GM12878 (cell line): ENCODE measurements around the gene CILP. TPM values are rescaled to one million over a fixed set of nuclear protein-coding genes. Genes with fewer than 3 reads are reported as not detected.

ENCODE experiments used
- ATAC-seq: fragments of 200-7000 bp; cut with Tn5 transposase; 3 replicates; pipeline ENCODE4 v1.9.1; 2020; ENCODE audit warnings: mild to moderate bottlenecking, moderate library complexity
- BruUV-seq: library from RNA; stranded (reverse); fragments of 400-500 nt; replicated peaks from 2 replicates; lab custom pipeline; 2021; lab: Mats Ljungman, UMichigan
- CTCF ChIA-PET: fragments of 300-600 bp; sonication (Branson Sonifier 250); formaldehyde crosslinking; extraction: SDS; loops from one replicate; lab custom pipeline; 2021; ENCODE audit warnings: inconsistent platforms; lab: Yijun Ruan, JAX
- POLR2A ChIA-PET: fragments of 350-600 bp; formaldehyde crosslinking; extraction: SDS; loops from one replicate; lab custom pipeline; 2021; ENCODE audit warnings: inconsistent platforms; lab: Charles Lee
- RAD21 ChIA-PET: fragments of 300-600 bp; sonication (Branson Sonifier 250); formaldehyde crosslinking; loops from one replicate; lab custom pipeline; 2023; ENCODE audit warnings: antibody characterized with exemption; ENCODE audit not compliant: unreplicated experiment; lab: Charles Lee
- SMC1A ChIA-PET: fragments of 300-600 bp; sonication (Branson Sonifier 250); formaldehyde crosslinking; loops from one replicate; lab custom pipeline; 2023; ENCODE audit not compliant: unreplicated experiment, uncharacterized antibody; lab: Charles Lee
- DNase-seq: peaks from one replicate; pipeline ENCODE4 v3.0.0-alpha.2; 2011; ENCODE audit warnings: low read depth, low spot score
- FAIRE-seq: peaks from 3 replicates; lab custom pipeline; 2011; peaks lifted over from hg19 to GRCh38; lab: Jason Lieb, UNC
- H2AFZ ChIP-seq: 2 replicates; pipeline ENCODE4 v1.6.0; 2011; ENCODE audit warnings: low read depth, low read length, control low read depth; ENCODE audit not compliant: control insufficient read depth
- H3K27ac ChIP-seq: 2 replicates; pipeline ENCODE4 v1.5.1; 2011; ENCODE audit warnings: control low read depth; ENCODE audit not compliant: control insufficient read depth, insufficient read depth
- H3K27me3 ChIP-seq, 2 experiments: replicated peaks in 1 of 2; 2 replicates each; pipeline versions ENCODE4 v1.6.0 to v1.6.1; 2011; ENCODE audit warnings: low read length in 1 of 2; ENCODE audit not compliant: control insufficient read depth in 2 of 2, insufficient read depth in 2 of 2
- H3K36me3 ChIP-seq, 2 experiments: 2 replicates each; pipeline ENCODE4 v1.5.1; 2011; ENCODE audit warnings: low read length in 1 of 2; ENCODE audit not compliant: control insufficient read depth in 2 of 2, insufficient read depth in 2 of 2
- H3K4me1 ChIP-seq: 2 replicates; pipeline ENCODE4 v1.6.1; 2011; ENCODE audit warnings: mild to moderate bottlenecking, low read length, moderate library complexity, mixed read lengths; ENCODE audit not compliant: control insufficient read depth, insufficient read depth
- H3K4me2 ChIP-seq: 2 replicates; pipeline ENCODE4 v1.6.0; 2011; ENCODE audit warnings: control low read depth; ENCODE audit not compliant: control insufficient read depth, insufficient read depth
- H3K4me3 ChIP-seq: fragments of 200-600 bp; sonication (generic); 2 replicates; pipeline ENCODE4 v1.5.1; 2016
- H3K79me2 ChIP-seq: 2 replicates; pipeline ENCODE4 v1.6.0; 2011; ENCODE audit warnings: low read length; ENCODE audit not compliant: control insufficient read depth, insufficient read depth
- H3K9ac ChIP-seq: 2 replicates; pipeline ENCODE4 v1.8.0; 2011; ENCODE audit warnings: low read length, control low read depth, mixed read lengths; ENCODE audit not compliant: control insufficient read depth, insufficient read depth
- H3K9me3 ChIP-seq: replicated peaks from 3 replicates; pipeline ENCODE4 v1.5.1; 2011; ENCODE audit warnings: mild to moderate bottlenecking, low read length; ENCODE audit not compliant: control insufficient read depth, insufficient read depth
- H4K20me1 ChIP-seq: 2 replicates; pipeline ENCODE4 v1.6.0; 2011; ENCODE audit not compliant: control insufficient read depth, insufficient read depth
- EGR1 ChIP-seq, 2 experiments: IDR thresholded peaks; 1 replicate in 1 of 2; 2 replicates in 1 of 2; pipeline ENCODE4 v1.6.1; 2011 to 2012; ENCODE audit warnings: low read depth in 2 of 2, low read length in 2 of 2, borderline replicate concordance in 1 of 2, mild to moderate bottlenecking in 1 of 2, moderate library complexity in 1 of 2
- ESRRA ChIP-seq: IDR thresholded peaks from 2 replicates; pipeline ENCODE4 v1.6.1; 2012; ENCODE audit warnings: mild to moderate bottlenecking, low read length, improper control_type of control experiment
- EZH2 ChIP-seq: IDR thresholded peaks from 2 replicates; pipeline ENCODE4 v1.6.1; 2012; ENCODE audit warnings: low read depth, mild to moderate bottlenecking, control low read depth, inconsistent platforms, low read length, borderline replicate concordance; ENCODE audit not compliant: control insufficient read depth
- LARP7 ChIP-seq: fragments of 450-650 bp; IDR thresholded peaks from 2 replicates; pipeline ENCODE4 v1.6.1; 2017; ENCODE audit warnings: mild to moderate bottlenecking
- NKRF ChIP-seq: fragments of 450-650 bp; conservative IDR thresholded peaks from 2 replicates; pipeline ENCODE4 v1.6.1; 2017; ENCODE audit warnings: mild to moderate bottlenecking, moderate library complexity
- POU2F2 ChIP-seq: IDR thresholded peaks from 3 replicates; pipeline ENCODE4 v1.6.1; 2011; ENCODE audit warnings: low read depth, mild to moderate bottlenecking, low read length, borderline replicate concordance
- RBBP5 ChIP-seq: fragments of 200-600 bp; sonication (generic); conservative IDR thresholded peaks from 2 replicates; pipeline ENCODE4 v1.6.1; 2016
- SKIL ChIP-seq: fragments of 450-650 bp; IDR thresholded peaks from 2 replicates; pipeline ENCODE4 v1.6.1; 2017; ENCODE audit warnings: mild to moderate bottlenecking, low read depth, inconsistent platforms; ENCODE audit not compliant: poor library complexity, severe bottlenecking
- SMAD5 ChIP-seq: IDR thresholded peaks from 2 replicates; pipeline ENCODE4 v1.6.1; 2016; ENCODE audit warnings: antibody characterized with exemption, low read depth
- STAT3 ChIP-seq: IDR thresholded peaks from 2 replicates; pipeline ENCODE4 v1.6.1; 2011; ENCODE audit warnings: low read depth, low read length, improper control_type of control experiment
- SUPT20H ChIP-seq: IDR thresholded peaks from 2 replicates; pipeline ENCODE4 v1.6.1; 2011; ENCODE audit warnings: low read depth, mild to moderate bottlenecking, low read length, moderate library complexity, borderline replicate concordance; ENCODE audit not compliant: control insufficient read depth
- WRNIP1 ChIP-seq: IDR thresholded peaks from 2 replicates; pipeline ENCODE4 v1.6.1; 2011; ENCODE audit warnings: low read depth, low read length, improper control_type of control experiment, borderline replicate concordance
- ZBTB40 ChIP-seq: fragments of 450-650 bp; IDR thresholded peaks from 2 replicates; pipeline ENCODE4 v1.6.1; 2016; ENCODE audit warnings: mild to moderate bottlenecking, moderate library complexity, borderline replicate concordance
- WGBS: methylation state at CpG from one replicate; pipeline ENCODE4 v1.1.6; 2016; ENCODE audit warnings: low lambda C conversion rate; ENCODE audit not compliant: insufficient replicate concordance, insufficient coverage; ENCODE audit errors: missing lambda C conversion rate; 5-methylcytosine and 5-hydroxymethylcytosine counted together
- in situ Hi-C: fragments of 300-500 bp; cut with MboI; formaldehyde crosslinking; loops from 9 replicates; pipeline ENCODE4 v1.14.3; 2018; ENCODE audit warnings: mixed read lengths
- intact Hi-C: fragments of 100-400 bp; cut with micrococcal nuclease; formaldehyde crosslinking; loops from one replicate; pipeline ENCODE4 v1.14.2; 2022; ENCODE audit not compliant: unreplicated experiment
- polyA plus RNA-seq, 11 experiments: library from polyadenylated mRNA; depleted of rRNA in 4 of 11; unstranded in 6 of 11; stranded (reverse) in 5 of 11; fragments of >200 nt; fragmentation: Nextera tagmentation in 4 of 11; fragmentation: Illumina TruSeq in 1 of 11; extraction: Ambion mirVana in 4 of 11; extraction: Trizol in 1 of 11; gene quantifications; 1 replicate in 1 of 11; 2 replicates in 10 of 11; pipeline versions ENCODE4 v1.2.1 to v1.2.3, GENCODE V29; 2011 to 2016; ENCODE audit warnings: inconsistent platforms in 2 of 11, missing spikeins in 2 of 11, low read depth in 1 of 11
- total RNA-seq, 4 experiments: library from RNA; depleted of rRNA in 3 of 4; stranded (reverse); fragments of >200 nt in 3 of 4; fragmentation: Illumina TruSeq in 1 of 4; extraction: Trizol in 1 of 4; gene quantifications; 2 replicates each; pipeline versions ENCODE4 v1.2.1 to v1.2.3, GENCODE V29; 2013 to 2021

Gene CILP
- total and polyA plus RNA-seq, 10 of the 15 experiments (the other 5 are each of a cell fraction or from before 2014, with no cell fraction given): 0.03 to 0.06 (median 0.04) TPM; not detected in 4

GRCh38 chr15:65154720-65155119 is 56.6 kb downstream of the CILP start:
- CTCF ChIA-PET: no interaction called here
- in situ Hi-C loops: no loop called here
- H3K27me3 ChIP-seq: no peaks in the 10 kb centered on the region
- SMC1A ChIA-PET: interaction anchor here (1.1 kb wide), 1 partner anchor 25 kb away, joined by 3 read pairs; no protein-coding TSS in a partner anchor
- H3K36me3 ChIP-seq: peaks cover 2 to 27% of the 10 kb centered on the region in 2 experiments; a peak in 3 of 4 replicates
- intact Hi-C loops: no loop called here
- TF ChIP-seq ESRRA (no peak), POU2F2 (no peak), SKIL (no peak), WRNIP1 (no peak), EZH2 (no peak), RBBP5 (no peak), ZBTB40 (no peak), NKRF (no peak), EGR1 (IDR thresholded peaks at IDR 0.05; ENCODE audit: borderline replicate concordance in 1 of 2, low read depth in 2 of 2, low read length in 2 of 2) (no peak), SUPT20H (no peak), SMAD5 (no peak), LARP7 (no peak), STAT3 (no peak)
- H3K4me2 ChIP-seq: no peak overlapping the region
- H3K4me3 ChIP-seq: no peak overlapping the region
- DNase-seq: no peak
- POLR2A ChIA-PET: no interaction called here
- H3K79me2 ChIP-seq: no peaks in the 10 kb centered on the region
- H3K9ac ChIP-seq: no peak overlapping the region
- BruUV-seq: no TSS peak
- no peak for ATAC-seq
- no peak overlapping the region for H2AFZ ChIP-seq
- RAD21 ChIA-PET: no interaction called here
- H4K20me1 ChIP-seq: no peaks in the 10 kb centered on the region
- no peaks in the 10 kb centered on the region for H3K9me3 ChIP-seq
- H3K27ac ChIP-seq: no peak overlapping the region
- FAIRE-seq: no peak
- WGBS: 97% methylated on average over 6 of the region's 6 CpGs
- H3K4me1 ChIP-seq: no peaks in the 10 kb centered on the region
